Diencephalon (tissue), 1 donor: ENCODE results near the gene TMEM185B. TPM values are rescaled to one million over a fixed set of nuclear protein-coding genes. Genes with fewer than 3 reads are reported as not detected.

Experiments used
- small RNA-seq: library from RNA; depleted of rRNA; stranded (forward); fragments of <200 nt; gene quantifications from one replicate; pipeline ENCODE3, GENCODE V24; 2014
- total RNA-seq: library from RNA; depleted of rRNA; stranded (reverse); fragments of >200 nt; gene quantifications from one replicate; pipeline ENCODE4 v1.2.3, GENCODE V29; 2014

Gene TMEM185B
- 24.0 TPM for total RNA-seq

GRCh38 chr2:120223034-120223912, at the start of gene TMEM185B:
TSS of gene TMEM185B (minus strand) at chr2:120223400. CDS start at chr2:120222976, 424 bp downstream.

DNA sequence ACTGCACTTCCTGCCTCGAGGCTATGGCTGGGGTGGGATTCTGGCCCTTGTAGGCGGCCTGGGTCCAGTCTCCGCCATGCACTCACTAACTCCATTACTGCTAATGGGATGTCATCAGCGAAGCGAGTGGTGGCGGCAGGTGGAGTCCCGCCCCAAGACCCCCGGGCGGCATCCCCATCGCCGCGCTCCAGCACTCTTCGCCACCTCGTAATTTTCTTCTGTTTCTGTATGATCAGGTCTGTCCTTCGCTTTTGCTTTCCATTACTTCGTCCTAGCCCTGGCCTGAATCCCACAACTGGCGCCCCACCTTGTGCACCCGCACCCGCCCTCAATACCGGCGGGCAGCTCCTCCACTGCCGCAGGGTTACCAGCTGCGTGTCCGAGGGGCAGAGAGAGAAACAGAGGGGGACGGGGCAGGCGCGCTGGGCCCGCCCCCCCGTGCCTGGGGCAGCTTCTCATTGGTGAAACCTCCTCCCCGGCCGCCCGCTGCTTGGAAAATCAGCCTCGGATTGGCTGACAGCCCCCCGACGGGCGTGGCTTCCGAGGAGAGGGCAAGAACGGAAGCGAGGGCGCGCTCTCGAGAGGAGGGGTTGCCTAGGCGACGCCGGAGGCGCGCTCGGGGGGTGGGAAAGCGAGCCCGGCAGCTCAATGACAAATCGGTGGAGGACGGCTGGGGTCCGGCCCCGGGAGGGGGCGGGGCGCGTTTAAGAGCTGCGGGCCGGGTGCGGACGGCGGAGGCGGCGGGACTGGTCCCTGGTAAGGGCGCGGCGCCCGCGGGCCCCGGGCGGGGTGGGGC, 29.2 kb upstream of the TMEM185B start, which contains the start of gene RALB:
TSS of gene RALB (plus strand) at position 628 of the 796 bp plus-strand sequence. CDS start 25,813 bp downstream, outside the sequence.

Small RNAs within 50 kb of the gene (small RNA-seq; reads per million reads assigned to genes)
- not detected for gene MTND4LP14
- not detected for gene RF00019

Other genes with a start within 250 kb of the TMEM185B start
- 84.7 TPM for gene EPB41L5, start 210.3 kb downstream of the TMEM185B start, total RNA-seq
- 49.4 TPM for gene RALB, start 29.5 kb upstream of the TMEM185B start, total RNA-seq
- 11.3 TPM for gene INHBB, start 122.7 kb upstream of the TMEM185B start, total RNA-seq